Fibroblast of the aortic adventitia (primary cell): Measurements from ENCODE around the gene CYTL1. TPM values are rescaled to one million over a fixed set of nuclear protein-coding genes. Genes with fewer than 3 reads are reported as not detected.

Experiments used
- DNase-seq: peaks from one replicate; pipeline ENCODE4 v3.0.0-alpha.2; 2010; ENCODE audit warnings: low read depth
- H3K4me3 ChIP-seq: 2 replicates; pipeline ENCODE4 v1.5.1; 2011; ENCODE audit warnings: low read depth, mild to moderate bottlenecking, control low read depth, low read length, moderate library complexity
- total RNA-seq: library from RNA; depleted of rRNA; stranded (reverse); fragments of >200 nt; gene quantifications from 2 replicates; pipeline ENCODE4 v1.2.3, GENCODE V29; 2012; ENCODE audit warnings: low replicate concordance
- TF ChIP-seq, protein P1 (sequence below): IDR thresholded peaks from 2 replicates; pipeline ENCODE4 v1.5.1; 2011; ENCODE audit warnings: mild to moderate bottlenecking, low read length, control low read depth, inconsistent platforms; ENCODE audit not compliant: insufficient read depth

The CYTL1 gene
- total RNA-seq, 1 donor: 12.5 TPM

DNA sequence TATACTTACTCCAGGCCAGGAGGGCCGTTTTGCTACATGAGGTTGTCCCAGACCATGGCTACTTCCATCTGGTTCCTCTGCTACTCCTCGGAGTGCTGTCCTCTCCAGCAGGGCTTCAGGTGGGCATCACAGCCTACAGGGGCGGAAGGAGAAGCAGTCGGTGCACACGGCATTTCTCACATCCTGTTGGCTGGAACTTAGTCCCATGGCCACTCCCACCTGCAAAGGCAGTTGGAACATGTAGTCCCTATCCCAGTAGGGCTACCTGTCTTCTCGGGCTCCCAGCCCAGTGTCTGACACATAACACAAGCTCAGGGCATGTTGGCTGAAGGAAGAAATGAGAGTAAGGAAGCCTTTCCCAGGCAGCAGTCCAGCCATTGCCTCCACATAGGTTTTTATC is 24.3 kb upstream of the CYTL1 start:
- TF ChIP-seq, protein P1, sequence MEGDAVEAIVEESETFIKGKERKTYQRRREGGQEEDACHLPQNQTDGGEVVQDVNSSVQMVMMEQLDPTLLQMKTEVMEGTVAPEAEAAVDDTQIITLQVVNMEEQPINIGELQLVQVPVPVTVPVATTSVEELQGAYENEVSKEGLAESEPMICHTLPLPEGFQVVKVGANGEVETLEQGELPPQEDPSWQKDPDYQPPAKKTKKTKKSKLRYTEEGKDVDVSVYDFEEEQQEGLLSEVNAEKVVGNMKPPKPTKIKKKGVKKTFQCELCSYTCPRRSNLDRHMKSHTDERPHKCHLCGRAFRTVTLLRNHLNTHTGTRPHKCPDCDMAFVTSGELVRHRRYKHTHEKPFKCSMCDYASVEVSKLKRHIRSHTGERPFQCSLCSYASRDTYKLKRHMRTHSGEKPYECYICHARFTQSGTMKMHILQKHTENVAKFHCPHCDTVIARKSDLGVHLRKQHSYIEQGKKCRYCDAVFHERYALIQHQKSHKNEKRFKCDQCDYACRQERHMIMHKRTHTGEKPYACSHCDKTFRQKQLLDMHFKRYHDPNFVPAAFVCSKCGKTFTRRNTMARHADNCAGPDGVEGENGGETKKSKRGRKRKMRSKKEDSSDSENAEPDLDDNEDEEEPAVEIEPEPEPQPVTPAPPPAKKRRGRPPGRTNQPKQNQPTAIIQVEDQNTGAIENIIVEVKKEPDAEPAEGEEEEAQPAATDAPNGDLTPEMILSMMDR: no peak
- DNase-seq: no peak

DNA sequence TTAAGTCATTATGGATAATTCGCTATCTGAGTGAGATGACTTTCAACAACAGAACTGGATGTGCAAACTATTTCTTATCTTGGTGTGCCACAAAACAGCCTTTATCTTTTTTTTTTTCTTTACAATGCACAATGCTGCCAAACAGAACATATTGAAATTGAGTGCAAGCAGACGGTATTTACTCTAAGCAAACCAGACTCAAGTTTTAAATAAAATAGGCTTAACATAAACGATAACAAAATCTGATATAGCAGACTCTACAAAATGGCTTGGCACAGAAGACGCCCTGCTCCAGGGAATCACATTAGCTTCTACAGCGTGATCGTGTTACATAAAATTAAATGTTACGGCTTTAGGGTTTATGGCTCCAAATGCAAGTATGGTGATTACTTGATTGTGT is 22.4 kb upstream of the CYTL1 start:
- no peak for DNase-seq
- TF ChIP-seq, protein P1: no peak
- H3K4me3 ChIP-seq: no peak overlapping the region

More for the DNA sequence above, 24.3 kb upstream of the CYTL1 start:
- H3K4me3 ChIP-seq: no peak overlapping the region

DNA sequence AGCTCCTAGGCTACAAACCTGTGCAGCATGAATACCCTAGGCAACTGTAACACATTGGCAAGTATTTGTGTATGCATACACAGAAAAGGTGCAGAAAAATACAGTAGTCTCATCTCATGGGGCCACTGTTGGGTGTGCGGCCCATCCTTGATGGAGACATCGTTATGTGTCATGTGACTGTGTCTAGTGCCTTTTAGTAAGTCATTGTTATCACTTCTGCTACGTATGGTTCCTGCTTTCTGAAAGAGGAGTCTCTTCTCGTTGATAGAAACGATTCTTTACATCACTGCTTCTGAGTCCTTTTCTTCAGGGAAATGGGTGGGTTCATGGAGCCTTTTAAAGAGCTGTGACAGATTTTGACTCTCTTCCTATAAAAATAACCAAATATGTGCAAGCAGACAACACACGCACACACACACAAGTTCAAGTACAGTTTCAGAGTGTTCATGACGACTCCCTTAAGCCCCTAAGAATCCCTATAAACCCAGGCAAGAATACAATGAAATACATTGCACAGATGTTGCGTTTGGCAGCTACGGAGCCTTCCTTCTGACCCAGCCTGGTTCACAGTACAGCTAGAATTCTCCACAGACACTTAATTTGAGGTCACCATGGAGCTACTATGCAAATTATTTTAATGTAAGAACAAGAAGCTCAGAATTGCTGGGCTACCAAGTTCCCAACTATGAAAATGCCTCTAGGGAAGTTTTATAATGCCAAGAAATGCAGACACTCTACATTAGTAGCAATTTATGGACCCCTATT is 21.8 kb upstream of the CYTL1 start:
- H3K4me3 ChIP-seq: no peak overlapping the region
- DNase-seq: no peak
- TF ChIP-seq, protein P1: no peak

DNA sequence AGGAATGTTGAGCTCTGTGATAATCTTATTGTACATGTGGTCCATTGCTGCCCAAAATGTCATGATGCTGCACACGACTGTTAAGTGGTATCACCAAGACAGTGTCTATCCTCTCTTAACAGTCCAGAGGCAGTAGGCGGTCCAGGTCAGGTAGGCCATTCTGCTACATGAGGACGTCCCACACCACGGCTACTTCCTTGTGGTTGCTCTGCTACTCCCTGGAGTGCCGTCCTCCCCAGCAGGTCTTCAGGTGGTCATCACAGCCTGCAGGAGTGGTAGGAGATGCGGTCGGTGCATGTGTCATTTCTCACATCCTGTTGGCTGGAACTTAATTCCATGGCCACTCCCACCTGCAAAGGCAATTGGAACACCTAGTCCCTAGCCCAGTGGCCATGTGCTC is 20.5 kb upstream of the CYTL1 start:
- TF ChIP-seq, protein P1: no peak
- no peak overlapping the region for H3K4me3 ChIP-seq
- DNase-seq: no peak

DNA sequence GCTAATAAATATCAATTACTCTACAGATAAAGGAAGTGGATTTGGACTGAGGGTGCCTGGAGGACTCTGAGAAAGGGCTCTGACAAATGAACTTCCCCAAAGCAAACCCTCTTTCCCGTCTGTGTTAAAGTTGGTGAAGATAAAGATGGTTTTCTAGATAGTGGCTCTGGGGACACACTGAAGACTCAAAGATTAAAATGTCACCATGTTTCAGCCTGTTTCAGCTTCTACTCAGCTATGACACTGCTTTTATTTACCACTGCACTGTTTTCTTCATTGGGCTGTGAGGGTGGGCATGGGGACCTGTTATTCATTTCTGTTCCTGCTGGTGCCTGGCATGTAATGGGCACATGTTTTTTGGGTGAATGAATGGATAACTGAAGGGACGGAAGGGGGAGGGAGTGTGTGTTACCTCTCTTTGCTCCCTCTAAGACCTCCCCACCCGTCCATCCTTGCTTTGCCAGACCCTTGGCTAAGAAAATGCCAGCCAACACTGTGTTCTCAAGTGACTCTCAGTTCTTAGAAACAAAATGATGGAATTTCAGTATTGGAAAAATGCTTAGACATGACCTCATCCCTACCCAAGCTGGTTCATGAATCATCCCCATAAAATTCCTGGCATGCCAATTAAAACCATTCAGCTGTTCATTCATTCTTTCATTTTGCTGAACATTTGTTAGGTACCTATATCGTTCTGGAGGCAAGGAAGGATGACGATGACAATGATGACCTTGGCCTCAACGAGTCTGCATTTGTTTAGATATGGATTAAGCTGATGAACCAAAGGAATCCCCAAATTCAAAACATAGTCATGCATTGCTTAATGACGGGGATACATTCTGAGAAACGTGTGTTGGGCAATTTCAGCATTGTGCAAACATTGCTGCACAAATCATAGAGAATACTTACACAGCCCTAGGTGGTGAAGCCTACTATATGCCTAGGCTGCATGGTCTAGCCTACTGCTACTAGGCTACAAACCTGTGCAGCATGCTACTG is 18.6 kb upstream of the CYTL1 start:
- H3K4me3 ChIP-seq: no peak overlapping the region
- DNase-seq: peak; percentile 91
- TF ChIP-seq, protein P1: no peak

DNA sequence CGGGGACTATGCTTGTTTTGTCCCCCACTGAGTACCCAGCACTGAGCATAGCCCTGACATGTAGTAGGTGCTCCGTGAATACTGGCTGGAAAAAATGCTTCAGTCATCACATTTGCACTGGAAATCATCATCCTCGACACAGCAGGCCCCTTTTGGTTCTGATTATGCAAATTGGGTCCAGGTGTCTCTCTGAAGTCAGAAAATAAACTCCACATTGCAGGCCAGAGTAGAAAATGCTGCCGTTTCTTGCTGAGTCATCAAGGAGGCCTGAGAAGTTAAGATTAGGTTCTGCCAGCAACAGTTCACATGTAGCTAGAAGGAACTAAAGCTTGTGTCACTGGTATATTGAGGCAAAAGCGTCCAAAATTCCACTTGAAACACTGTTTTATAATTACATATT is 17.0 kb upstream of the CYTL1 start:
- TF ChIP-seq, protein P1: no peak
- H3K4me3 ChIP-seq: no peak overlapping the region
- peak; percentile 86 for DNase-seq
